Urinary bladder (tissue), 2 donors: ENCODE data around the gene MGST3. TPM values are rescaled to one million over a fixed set of nuclear protein-coding genes. Genes with fewer than 3 reads are reported as not detected.

Experiments used
- polyA plus RNA-seq: library from polyadenylated mRNA; stranded (reverse); fragments of 200-250 nt; gene quantifications from one replicate; pipeline ENCODE4 v1.2.3, GENCODE V29; 2013
- total RNA-seq: library from RNA; depleted of rRNA; stranded (reverse); fragments of >200 nt; gene quantifications from one replicate; pipeline ENCODE4 v1.2.3, GENCODE V29; 2014
- donor health status: healthy.

MGST3 gene
- total and polyA plus RNA-seq, 2 donors: 166 to 208 TPM

Other genes starting within 250 kb of the MGST3 start
- gene RXRG, start 186.1 kb upstream of the MGST3 start, total RNA-seq: 4.5 TPM
- gene RXRG, start 186.1 kb upstream of the MGST3 start, polyA plus RNA-seq: 1.7 TPM
- gene LRRC52, start 87.2 kb upstream of the MGST3 start, total RNA-seq: not detected
- gene LRRC52, start 87.2 kb upstream of the MGST3 start, polyA plus RNA-seq: not detected
- gene ALDH9A1, start 67.3 kb downstream of the MGST3 start, total RNA-seq: 74.1 TPM
- gene ALDH9A1, start 67.3 kb downstream of the MGST3 start, polyA plus RNA-seq: 74.5 TPM
- 78.3 TPM for gene TMCO1, start 137.6 kb downstream of the MGST3 start, total RNA-seq
- 84.8 TPM for gene TMCO1, start 137.6 kb downstream of the MGST3 start, polyA plus RNA-seq
- 19.8 TPM for gene UCK2, start 196.4 kb downstream of the MGST3 start, total RNA-seq
- 17.7 TPM for gene UCK2, start 196.4 kb downstream of the MGST3 start, polyA plus RNA-seq